GM12873 (cell line): ENCODE results near the gene MYB.

Source experiments
- CTCF ChIP-seq: IDR thresholded peaks from 2 replicates; pipeline ENCODE4 v1.5.1; 2012; ENCODE audit warnings: low read depth, mild to moderate bottlenecking, moderate library complexity, low read length, control low read depth; ENCODE audit not compliant: insufficient read depth; ENCODE audit errors: missing control alignments

The MYB gene

GRCh38 chr6:135217663-135218062 is 36.6 kb downstream of the MYB start:
- TF ChIP-seq CTCF: no peak

GRCh38 chr6:135219346-135219745 is 38.2 kb downstream of the MYB start:
- TF ChIP-seq CTCF: no peak

GRCh38 chr6:135221042-135221441 is 39.9 kb downstream of the MYB start:
- no peak for TF ChIP-seq CTCF

- TF ChIP-seq CTCF: no peak
Measured at GRCh38 chr6:135221505-135221904, 40.4 kb downstream of the MYB start.

- no peak for TF ChIP-seq CTCF
Measured at GRCh38 chr6:135222623-135223022, 41.5 kb downstream of the MYB start.

- TF ChIP-seq CTCF: no peak
Measured at GRCh38 chr6:135224037-135224647, 43.0 kb downstream of the MYB start.

GRCh38 chr6:135225911-135226310 is 44.8 kb downstream of the MYB start:
- no peak for TF ChIP-seq CTCF

GRCh38 chr6:135226537-135226936 is 45.4 kb downstream of the MYB start:
- no peak for TF ChIP-seq CTCF
